ENCODE results near the gene USP19.

Gene USP19

DNA sequence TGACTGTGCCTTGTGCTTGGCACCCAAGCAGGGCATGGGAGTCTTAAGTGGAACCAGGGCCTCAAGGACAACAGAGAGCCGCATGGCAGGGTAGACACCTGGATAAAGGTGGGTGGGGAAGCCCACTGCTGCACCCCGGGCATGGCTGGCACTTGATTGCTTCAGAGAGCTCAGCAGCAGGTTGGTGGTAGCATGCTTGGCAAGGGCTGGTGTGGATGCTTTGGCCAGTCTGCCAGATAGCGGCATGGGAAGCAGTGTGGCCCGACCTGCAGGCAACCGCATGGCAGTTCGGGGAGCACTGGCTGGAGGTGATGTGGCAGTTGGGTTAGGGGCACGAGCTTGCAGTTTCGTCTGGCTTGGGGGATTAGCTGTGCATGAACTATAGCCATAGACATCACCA lies 43.0 kb upstream of the USP19 start:
- in situ Hi-C loops (cut with HindIII; ENCODE audit: low pct_ligation_motif_present, low sequenced_read_pairs), result no loop called here
- TF ChIP-seq, protein P1, sequence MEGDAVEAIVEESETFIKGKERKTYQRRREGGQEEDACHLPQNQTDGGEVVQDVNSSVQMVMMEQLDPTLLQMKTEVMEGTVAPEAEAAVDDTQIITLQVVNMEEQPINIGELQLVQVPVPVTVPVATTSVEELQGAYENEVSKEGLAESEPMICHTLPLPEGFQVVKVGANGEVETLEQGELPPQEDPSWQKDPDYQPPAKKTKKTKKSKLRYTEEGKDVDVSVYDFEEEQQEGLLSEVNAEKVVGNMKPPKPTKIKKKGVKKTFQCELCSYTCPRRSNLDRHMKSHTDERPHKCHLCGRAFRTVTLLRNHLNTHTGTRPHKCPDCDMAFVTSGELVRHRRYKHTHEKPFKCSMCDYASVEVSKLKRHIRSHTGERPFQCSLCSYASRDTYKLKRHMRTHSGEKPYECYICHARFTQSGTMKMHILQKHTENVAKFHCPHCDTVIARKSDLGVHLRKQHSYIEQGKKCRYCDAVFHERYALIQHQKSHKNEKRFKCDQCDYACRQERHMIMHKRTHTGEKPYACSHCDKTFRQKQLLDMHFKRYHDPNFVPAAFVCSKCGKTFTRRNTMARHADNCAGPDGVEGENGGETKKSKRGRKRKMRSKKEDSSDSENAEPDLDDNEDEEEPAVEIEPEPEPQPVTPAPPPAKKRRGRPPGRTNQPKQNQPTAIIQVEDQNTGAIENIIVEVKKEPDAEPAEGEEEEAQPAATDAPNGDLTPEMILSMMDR (IDR thresholded peaks at IDR 0.05; ENCODE audit: low read depth, low read length, missing control alignments), result no peak
- Histone ChIP-seq H3K4me3 (ENCODE audit: low read depth, low read length) (no peak overlapping the region), H3K27ac (no peak overlapping the region), H3K36me3 (replicated peaks) (peaks cover 18% of the 10 kb centered on the region), H3K27me3 (replicated peaks) (no peaks in the 10 kb centered on the region)
- DNase-seq, result no peak

DNA sequence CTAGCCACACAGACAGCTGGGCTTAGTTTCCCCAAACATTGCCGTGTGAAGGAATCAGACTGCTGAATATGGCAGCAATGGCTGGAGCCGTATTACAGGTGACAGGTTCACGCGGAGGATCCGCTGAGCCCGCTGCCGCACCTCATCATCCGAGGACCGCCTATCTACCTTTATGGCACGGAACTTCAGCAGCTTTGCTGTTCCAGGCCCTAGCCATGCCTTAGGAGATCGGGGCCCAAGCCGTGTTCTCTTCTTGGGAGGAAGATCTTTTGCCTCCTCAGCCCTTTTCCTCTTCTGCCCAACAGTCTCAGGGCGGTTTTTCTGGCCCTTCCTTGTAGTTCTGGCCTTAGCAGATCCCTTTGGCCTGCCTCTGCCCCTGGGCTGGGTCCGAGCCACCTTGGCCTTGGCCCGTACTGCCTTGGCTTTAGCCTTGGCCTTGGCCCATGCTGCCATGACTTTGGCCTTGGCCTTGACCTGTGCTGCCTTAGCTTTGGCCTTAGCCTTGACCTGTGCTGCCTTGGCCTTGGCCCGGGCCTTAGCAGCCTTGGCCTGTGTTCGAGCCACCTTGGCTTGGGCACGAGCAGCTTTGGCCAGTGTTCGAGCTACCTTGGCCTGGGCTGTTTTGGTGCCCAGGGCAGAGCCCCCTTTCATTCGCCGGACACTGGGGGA lies 42.3 kb upstream of the USP19 start:
- no peak for DNase-seq
- in situ Hi-C loops (cut with HindIII; ENCODE audit: low pct_ligation_motif_present, low sequenced_read_pairs), result no loop called here
- TF ChIP-seq, protein P1 (IDR thresholded peaks at IDR 0.05; ENCODE audit: low read depth, low read length, missing control alignments), result no peak

DNA sequence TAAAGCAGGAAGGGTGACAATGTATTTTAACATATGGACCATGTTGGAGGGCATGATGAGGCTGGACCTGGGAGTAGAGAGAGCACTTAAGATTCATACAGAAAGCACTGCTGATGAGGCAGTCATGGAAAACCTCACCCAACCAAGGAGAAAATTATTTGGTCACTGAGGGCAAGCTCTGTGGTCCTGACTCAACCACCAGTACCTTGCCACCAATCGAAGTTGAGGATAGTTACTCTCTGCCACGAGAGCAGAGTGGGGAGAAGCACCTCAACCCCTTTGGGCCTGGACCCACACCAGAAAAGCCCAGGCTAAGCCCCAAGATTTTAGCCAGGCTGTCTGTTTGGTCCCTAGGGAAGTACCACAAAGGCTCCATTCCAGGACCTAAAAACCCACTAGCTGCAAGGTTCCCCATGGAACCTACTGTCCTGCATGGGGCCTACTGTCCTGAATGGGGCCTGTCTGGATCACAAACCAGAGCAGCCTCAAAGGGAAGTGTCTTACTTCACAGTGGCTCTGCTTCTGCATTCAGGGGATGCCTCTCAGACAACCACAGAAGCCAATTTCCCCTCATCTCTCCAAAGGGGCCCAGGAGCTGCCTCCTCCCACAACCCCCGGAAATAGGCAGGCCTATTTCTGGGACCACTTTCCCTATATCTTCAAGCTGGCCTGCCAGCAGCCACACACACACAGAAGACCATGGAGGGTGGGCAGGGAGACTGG lies 41.3 kb upstream of the USP19 start:
- TF ChIP-seq, protein P1 (IDR thresholded peaks at IDR 0.05; ENCODE audit: low read depth, low read length, missing control alignments), result no peak
- Histone ChIP-seq H3K27me3 (replicated peaks) (no peaks in the 10 kb centered on the region), H3K4me3 (ENCODE audit: low read depth, low read length) (no peak overlapping the region), H3K36me3 (replicated peaks) (peaks cover 18% of the 10 kb centered on the region), H3K27ac (no peak overlapping the region)
- in situ Hi-C loops (cut with HindIII; ENCODE audit: low pct_ligation_motif_present, low sequenced_read_pairs), result no loop called here
- no peak for DNase-seq

More for the DNA sequence above, 42.3 kb upstream of the USP19 start:
- no peak overlapping the region for H3K4me3 ChIP-seq (ENCODE audit: low read depth, low read length)
- no peaks in the 10 kb centered on the region for H3K27me3 ChIP-seq (replicated peaks)
- no peak overlapping the region for H3K27ac ChIP-seq
- H3K36me3 ChIP-seq (replicated peaks), result peaks cover 18% of the 10 kb centered on the region

DNA sequence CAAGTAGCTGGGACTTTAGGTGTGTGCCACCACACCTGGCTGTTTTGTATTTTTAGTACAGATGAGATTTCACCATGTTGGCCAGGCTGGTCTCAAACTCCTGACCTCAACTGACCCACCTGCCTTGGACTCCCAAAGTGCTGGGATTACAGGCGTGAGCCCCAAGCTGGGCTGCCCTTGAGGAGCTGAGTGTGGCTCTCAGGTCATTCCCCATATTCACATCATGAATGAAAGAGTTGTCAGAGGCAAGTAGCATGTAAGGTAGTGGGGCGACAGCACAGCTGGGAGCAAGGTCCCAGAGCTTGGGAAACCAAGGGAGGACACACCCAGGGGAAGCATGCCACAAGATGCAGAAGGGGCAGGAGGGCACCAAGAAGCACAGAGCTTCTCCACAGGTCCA lies 40.6 kb upstream of the USP19 start:
- TF ChIP-seq, protein P1 (IDR thresholded peaks at IDR 0.05; ENCODE audit: low read depth, low read length, missing control alignments), result no peak
- H3K4me3 ChIP-seq (ENCODE audit: low read depth, low read length), result no peak overlapping the region
- no peaks in the 10 kb centered on the region for H3K27me3 ChIP-seq (replicated peaks)
- no peak for DNase-seq
- H3K36me3 ChIP-seq (replicated peaks), result peaks cover 18% of the 10 kb centered on the region
- H3K27ac ChIP-seq, result no peak overlapping the region
- in situ Hi-C loops (cut with HindIII; ENCODE audit: low pct_ligation_motif_present, low sequenced_read_pairs), result no loop called here

- no peak overlapping the region for H3K4me3 ChIP-seq (ENCODE audit: low read depth, low read length)
Measured at GRCh38 chr3:49158792-49159191, 38.2 kb upstream of the USP19 start.

More at GRCh38 chr3:49158792-49159191, 38.2 kb upstream of the USP19 start:
- Histone ChIP-seq H3K36me3 (replicated peaks) (peaks cover 12% of the 10 kb centered on the region), H3K27ac (no peak overlapping the region), H3K27me3 (replicated peaks) (no peaks in the 10 kb centered on the region)
- DNase-seq, result no peak
- in situ Hi-C loops (cut with HindIII; ENCODE audit: low pct_ligation_motif_present, low sequenced_read_pairs), result no loop called here
- TF ChIP-seq, protein P1 (IDR thresholded peaks at IDR 0.05; ENCODE audit: low read depth, low read length, missing control alignments), result no peak

All from brain microvascular endothelial cell (primary cell).